Fibroblast of pulmonary artery (primary cell): ENCODE data around the gene PRKCH.

ENCODE experiments used
- DNase-seq: peaks from one replicate; pipeline ENCODE4 v3.0.0-alpha.2; 2010; ENCODE audit warnings: low read depth
- H3K4me3 ChIP-seq: replicated peaks from 2 replicates; pipeline ENCODE4 v1.5.1; 2011; ENCODE audit warnings: low read depth, mild to moderate bottlenecking, control low read depth, low read length, moderate library complexity
- CTCF ChIP-seq: IDR thresholded peaks from 2 replicates; pipeline ENCODE4 v1.5.1; 2011; ENCODE audit warnings: mild to moderate bottlenecking, control low read depth, low read length, inconsistent platforms; ENCODE audit errors: missing control alignments

Gene PRKCH

DNA sequence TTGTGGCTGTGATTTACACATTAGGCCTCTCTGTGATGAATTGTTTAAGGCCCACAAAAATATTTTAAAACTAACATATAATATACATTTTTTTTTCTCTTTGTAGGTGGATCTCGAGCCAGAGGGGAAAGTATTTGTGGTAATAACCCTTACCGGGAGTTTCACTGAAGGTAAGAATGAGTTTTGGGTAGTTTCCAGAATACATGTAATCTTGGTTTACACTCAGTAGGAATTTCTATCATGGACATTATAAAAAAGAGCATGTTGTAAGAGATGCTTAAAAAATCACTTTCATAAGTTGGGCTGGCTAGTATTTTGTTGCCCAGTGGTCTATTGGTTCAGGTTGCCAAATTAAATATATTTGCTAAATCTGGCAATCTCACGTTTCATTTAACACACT is 69.7 kb downstream of the PRKCH start:
- TF ChIP-seq CTCF = no peak
- DNase-seq = no peak
- no peak overlapping the region for H3K4me3 ChIP-seq

GRCh38 chr14:61392297-61392696 is 70.9 kb downstream of the PRKCH start:
- no peak for TF ChIP-seq CTCF
- no peak for DNase-seq
- H3K4me3 ChIP-seq = no peak overlapping the region

- no peak for DNase-seq
Measured at GRCh38 chr14:61394542-61394941, 73.2 kb downstream of the PRKCH start.

GRCh38 chr14:61395115-61395725 is 73.8 kb downstream of the PRKCH start:
- no peak overlapping the region for H3K4me3 ChIP-seq
- DNase-seq = no peak
- no peak for TF ChIP-seq CTCF

More at GRCh38 chr14:61394542-61394941, 73.2 kb downstream of the PRKCH start:
- no peak for TF ChIP-seq CTCF
- no peak overlapping the region for H3K4me3 ChIP-seq

GRCh38 chr14:61396279-61396678 is 74.9 kb downstream of the PRKCH start:
- H3K4me3 ChIP-seq = no peak overlapping the region
- DNase-seq = no peak
- TF ChIP-seq CTCF = no peak

DNA sequence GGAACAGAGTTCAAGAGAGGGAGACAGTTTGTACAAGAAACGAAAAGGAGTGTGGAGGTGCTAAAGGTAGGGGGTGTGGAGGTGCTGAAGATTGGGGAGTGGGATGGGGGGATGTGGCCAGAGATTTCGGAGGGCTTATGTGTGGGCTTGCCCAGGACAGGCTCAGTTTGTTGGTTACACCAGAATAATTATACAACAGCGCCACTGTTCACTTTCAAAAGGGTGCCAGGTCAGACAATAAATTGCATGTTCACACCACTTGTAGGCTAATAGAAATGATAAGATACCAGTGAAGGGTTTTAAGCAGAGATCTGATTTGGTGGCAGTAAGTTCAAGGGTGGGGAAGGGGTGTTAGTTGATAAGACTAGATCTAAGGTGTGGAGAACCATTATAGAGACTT is 75.3 kb downstream of the PRKCH start:
- TF ChIP-seq CTCF = no peak
- DNase-seq = no peak
- no peak overlapping the region for H3K4me3 ChIP-seq

DNA sequence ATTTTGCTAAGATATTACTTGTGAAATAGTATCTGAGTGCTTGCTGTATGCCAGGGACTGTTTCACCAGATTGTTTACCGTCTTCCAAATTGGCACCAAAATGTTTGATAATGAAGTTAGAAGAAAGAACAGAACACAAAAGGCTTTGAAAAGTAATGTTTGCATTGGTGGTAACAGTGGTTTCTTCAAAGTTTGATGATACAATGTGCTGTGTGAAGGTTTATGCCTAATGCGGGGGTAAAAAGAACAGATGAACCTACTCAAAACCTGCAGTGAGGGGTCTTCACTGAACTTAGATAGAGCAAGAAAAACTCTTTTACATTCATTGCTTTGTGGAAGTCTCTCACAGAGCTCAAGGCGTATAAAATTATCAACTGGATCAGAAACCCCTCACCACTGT is 76.2 kb downstream of the PRKCH start:
- H3K4me3 ChIP-seq = no peak overlapping the region
- TF ChIP-seq CTCF = no peak
- DNase-seq = no peak
